ENCODE results near the gene LINGO4. TPM values are rescaled to one million over a fixed set of nuclear protein-coding genes. Genes with fewer than 3 reads are reported as not detected.

The LINGO4 gene
- total RNA-seq: not detected in 2 replicates

GRCh38 chr1:151805066-151805820 lies at the start of gene LINGO4:
LINGO4 (minus strand) TSS chr1:151805419; CDS start chr1:151802704, 2,715 bp downstream.

GRCh38 chr1:151853411-151853943 lies 48.3 kb upstream of the LINGO4 start, which contains the start of gene THEM5:
THEM5 (minus strand) TSS chr1:151853712; CDS start chr1:151853565, 147 bp downstream.

GRCh38 chr1:151839457-151840403 lies 34.5 kb upstream of the LINGO4 start, which contains the start of gene C2CD4D:
C2CD4D (minus strand) TSS chr1:151839820; CDS start chr1:151838989, 831 bp downstream.

GRCh38 chr1:151831605-151832004 lies 26.4 kb upstream of the LINGO4 start, which contains the start of gene RORC:
RORC (minus strand) TSS chr1:151831802; CDS start chr1:151831764, 38 bp downstream.

GRCh38 chr1:151790071-151790939 lies 14.9 kb downstream of the LINGO4 start, which contains the start of gene TDRKH:
TDRKH (minus strand) TSS chr1:151790500; CDS start chr1:151783022, 7,478 bp downstream.

GRCh38 chr1:151762941-151763921 lies 42.0 kb downstream of the LINGO4 start, which contains the start of gene MRPL9:
MRPL9 (minus strand) TSS chr1:151763496; CDS start chr1:151763479, 17 bp downstream.

Small RNA genes within 50 kb of the gene (small RNA-seq; reads per million reads assigned to genes)
- gene RF00019: not detected

Other genes starting within 250 kb of the LINGO4 start
- gene SNX27, start 193.4 kb downstream of the LINGO4 start, total RNA-seq: 27.7 and 35.2 TPM in 2 replicates
- not detected in 2 replicates for gene CELF3, start 88.6 kb downstream of the LINGO4 start, total RNA-seq
- not detected in 2 replicates for gene RIIAD1, start 83.9 kb downstream of the LINGO4 start, total RNA-seq
- 64.5 and 68.1 TPM in 2 replicates for gene MRPL9, start 41.9 kb downstream of the LINGO4 start, total RNA-seq
- gene TDRKH, start 14.9 kb downstream of the LINGO4 start, total RNA-seq: 2.5 and 3.2 TPM in 2 replicates
- 0.22 and 0.39 TPM in 2 replicates for gene RORC, start 26.4 kb upstream of the LINGO4 start, total RNA-seq
- gene C2CD4D, start 34.4 kb upstream of the LINGO4 start, total RNA-seq: not detected in 2 replicates
- not detected in 2 replicates for gene THEM5, start 48.3 kb upstream of the LINGO4 start, total RNA-seq
- 14.6 and 17.6 TPM in 2 replicates for gene THEM4, start 104.1 kb upstream of the LINGO4 start, total RNA-seq
- 553 and 587 TPM in 2 replicates for gene S100A10, start 188.4 kb upstream of the LINGO4 start, total RNA-seq
- gene S100A11, start 231.6 kb upstream of the LINGO4 start, total RNA-seq: 210 and 218 TPM in 2 replicates